ENCODE data around the gene ARHGEF1.

- TF ChIP-seq CTCF (conservative IDR thresholded peaks at IDR 0.05; ENCODE audit: low read depth, low read length): no peak
- TF ChIP-seq EZH2phosphoT487 (IDR thresholded peaks at IDR 0.05; ENCODE audit: borderline replicate concordance, low read length): no peak
These were observed 14.6 kb upstream of the ARHGEF1 start for GRCh38 chr19:41868120-41868988.
